Stimulated activated CD4-positive, alpha-beta T cell treated with anti-CD3 and anti-CD28 coated beads, Interleukin-4, amount 100 ng/mL, for 48 hours (primary cell): ENCODE data around the gene FBLN2.

Source experiments
- DNase-seq, 2 donors: peaks; one replicate each; pipeline ENCODE4 v3.0.0-alpha.2; 2020; ENCODE audit warnings: low read depth in 2 of 2

FBLN2 gene

DNA sequence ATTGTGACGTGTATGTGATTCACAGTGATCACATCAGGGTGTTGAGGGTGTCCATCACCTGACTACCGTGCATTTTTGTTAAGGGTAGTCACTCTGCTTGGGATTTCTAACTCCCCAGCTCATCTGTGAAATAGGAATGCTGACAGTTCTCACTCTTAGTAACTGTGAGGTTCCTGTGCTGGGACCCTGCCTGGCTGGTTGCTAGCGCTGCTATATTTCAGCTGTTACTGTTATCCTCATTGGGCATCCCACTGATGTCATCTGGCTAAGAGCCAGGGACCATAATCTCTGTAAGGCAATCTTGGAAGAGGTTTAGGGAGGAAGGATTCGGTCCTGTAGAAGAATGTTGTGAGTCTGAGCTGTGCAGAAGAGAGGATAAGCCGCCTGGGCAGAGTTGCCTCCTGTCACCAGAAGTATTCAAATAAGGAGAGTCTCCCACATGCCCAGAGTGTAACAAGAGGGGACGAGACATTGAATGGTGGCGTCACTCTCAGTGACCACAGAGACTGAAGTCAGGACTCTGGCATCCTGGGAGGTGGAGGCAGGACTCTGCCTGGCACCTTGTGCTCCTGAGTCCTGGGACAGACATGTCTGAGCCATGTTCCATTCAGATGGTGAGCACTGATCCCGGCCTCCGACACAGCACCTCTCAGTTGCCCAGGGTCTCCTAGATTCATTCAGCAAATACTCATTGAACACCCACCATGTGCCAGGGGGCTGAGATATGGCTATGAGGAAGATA, 52.2 kb downstream of the FBLN2 start:
- no peak for DNase-seq

DNA sequence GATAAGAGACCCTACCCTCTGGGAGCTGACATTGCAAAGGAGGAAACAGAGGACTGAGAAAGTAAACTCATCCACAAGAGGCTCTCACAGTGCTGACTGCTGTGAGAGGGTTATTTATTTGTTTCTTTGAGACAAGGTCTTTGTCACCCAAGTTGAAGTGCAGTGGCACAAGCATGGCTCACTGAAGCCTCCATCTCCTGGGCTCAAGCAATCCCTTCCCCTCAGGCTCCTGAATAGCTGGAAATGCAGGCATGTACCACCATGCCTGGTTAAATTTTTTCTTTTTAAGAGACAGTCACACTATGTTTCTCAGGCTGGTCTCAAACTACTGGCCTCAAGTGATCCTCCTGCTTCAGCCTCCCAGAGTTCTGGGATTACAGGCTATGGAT, 52.8 kb downstream of the FBLN2 start:
- no peak for DNase-seq

DNA sequence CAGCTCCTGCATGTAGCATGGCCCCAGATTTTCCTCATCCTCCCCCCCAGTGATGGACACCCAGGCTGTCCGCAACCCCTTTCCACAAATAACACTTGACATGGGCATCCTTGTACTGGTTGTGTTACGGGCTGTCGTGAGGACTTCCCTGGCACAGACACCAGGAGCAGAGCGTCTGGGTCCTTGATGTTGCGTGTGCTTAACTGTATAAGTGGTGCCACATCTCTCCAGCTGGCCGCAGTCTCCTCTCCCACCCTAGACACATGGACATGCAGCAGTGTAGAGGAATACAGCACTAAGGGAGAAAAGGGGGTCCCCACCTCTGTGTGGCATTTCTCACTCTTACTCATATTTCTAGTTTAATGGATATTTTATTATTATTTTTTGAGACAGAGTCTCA, 56.6 kb downstream of the FBLN2 start:
- DNase-seq, result no peak

DNA sequence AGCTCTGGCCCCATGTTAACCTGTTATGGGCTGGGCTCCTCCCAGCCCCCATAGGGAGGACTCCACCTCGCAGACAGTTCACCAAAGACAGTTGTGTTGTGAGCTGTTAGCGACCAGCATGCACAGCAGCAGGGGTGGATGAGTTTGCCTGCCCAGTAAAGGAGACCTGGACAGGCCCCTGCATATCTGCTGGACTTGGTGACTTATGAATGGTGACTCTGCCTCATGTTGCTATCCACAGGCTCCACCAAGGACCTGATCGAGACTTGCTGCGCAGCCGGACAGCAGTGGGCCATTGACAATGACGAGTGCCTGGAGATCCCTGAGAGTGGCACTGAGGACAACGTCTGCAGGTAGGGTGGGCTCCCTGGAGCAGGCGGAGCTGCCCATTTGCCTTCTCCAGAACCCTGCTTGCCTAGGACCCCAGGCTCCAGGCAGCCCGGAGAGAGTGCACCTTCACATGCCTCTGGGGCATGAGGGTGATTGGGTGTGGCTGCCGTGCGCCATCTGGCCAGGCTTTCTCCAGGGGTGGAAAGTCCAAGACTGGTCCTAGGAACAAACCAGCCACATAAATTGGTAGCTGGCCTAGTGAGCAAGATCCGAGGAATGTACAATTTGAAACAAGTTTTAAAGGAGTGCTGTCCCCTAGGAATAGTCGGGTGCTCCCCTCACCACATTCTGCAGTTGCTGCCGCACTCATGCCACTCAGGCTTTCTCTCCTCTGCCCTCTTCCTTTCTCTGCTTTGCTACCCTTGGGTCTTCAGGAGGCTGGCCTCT, 59.1 kb downstream of the FBLN2 start:
- DNase-seq, result no peak

DNA sequence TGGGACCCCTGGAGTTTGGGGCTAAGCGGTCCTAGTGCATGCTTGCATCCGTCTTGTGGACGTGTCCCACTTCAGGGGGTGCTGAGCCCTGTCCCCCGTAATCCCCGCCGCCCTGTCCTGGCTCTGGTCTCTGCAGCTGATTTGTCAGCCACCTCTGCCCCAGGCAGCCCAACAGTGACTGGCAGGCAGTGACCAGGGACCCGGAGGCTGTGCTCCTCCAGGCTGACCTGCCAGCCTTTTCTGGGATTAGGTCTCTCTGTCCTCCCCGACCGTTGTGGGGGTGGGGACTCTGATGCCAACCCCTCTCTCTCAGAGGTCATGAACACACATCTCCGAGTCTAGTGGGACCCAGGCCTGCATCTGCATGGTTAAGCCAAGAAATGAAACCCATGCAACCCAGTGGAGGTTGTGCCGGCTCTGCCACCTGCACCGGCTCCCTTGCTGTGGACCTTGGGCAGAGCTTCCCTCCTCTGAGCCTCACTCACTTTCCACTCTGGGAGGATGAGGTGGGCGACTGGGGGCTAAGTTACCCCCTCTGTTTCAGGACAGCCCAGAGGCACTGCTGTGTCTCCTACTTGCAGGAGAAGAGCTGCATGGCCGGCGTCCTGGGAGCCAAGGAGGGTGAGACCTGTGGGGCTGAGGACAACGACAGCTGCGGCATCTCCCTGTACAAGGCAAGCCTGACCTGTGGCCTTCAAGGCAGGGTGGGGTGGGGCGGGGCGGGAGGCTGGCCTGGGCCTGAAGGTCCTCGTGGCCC, 60.2 kb downstream of the FBLN2 start:
- DNase-seq, result no peak

DNA sequence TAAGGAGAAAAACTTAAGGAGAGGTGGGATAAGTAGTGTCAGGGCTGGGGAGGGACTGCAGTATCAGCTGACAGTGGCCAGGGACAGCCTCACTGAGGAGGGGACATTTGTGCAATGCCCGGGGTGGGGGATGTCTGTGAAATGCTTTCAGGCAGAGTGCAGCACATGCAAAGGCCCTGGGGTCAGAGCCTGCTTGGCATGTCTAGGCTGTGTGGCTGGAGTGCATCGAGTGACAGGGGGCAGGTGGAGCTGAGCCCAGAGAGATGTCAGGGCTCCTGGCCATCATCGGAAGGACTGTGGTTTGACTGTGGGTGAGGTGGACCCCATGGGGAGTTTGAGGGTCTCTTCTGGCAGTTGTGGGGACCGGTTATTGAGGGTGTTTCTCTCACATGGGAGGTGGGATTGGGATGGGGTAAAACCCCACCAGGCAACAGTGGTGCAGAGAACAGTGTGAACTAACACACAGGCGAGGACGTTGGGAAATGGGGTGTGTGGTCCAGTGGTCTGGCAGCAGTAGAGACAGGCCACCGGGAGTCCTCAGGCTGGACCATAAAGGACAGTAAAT, 61.2 kb downstream of the FBLN2 start:
- DNase-seq, result no peak

DNA sequence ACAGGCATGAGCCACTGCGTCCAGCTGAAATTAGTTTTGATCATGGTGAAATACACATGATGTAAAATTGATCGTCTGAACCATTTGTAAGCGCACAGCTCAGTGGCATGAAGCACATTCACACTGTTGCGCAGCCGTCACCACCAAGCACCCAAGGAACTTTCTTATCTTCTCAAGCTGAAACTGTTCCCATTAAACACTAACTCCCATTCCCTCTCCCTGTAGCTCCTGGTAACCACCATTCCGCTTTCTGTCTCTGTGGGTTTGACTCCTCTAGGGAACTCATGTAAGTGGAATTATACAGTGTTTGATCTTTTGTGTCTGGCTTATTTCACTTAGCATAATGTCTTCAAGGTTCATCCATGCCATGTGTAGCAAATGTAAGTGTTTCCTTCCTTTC, 62.3 kb downstream of the FBLN2 start:
- DNase-seq, result no peak

DNA sequence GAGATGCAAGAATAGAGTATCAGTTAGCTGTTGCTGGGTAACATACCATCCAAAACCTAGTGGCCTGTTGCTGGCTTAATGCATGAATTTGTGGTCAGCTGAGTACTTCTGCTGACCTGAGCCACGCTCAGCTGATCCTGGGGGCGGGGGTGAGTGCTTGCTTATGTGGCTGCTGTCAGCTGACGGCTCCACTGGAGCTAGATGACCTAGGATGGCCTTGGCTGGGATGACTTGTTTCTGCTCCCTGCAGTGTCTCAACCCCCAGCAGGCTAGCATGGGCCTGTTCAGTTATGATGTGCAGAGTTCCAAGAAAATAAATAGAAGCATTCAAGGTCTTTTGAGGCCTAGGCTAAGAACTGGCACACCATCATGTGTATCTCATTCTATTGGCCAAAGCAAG, 63.9 kb downstream of the FBLN2 start:
- no peak for DNase-seq

DNA sequence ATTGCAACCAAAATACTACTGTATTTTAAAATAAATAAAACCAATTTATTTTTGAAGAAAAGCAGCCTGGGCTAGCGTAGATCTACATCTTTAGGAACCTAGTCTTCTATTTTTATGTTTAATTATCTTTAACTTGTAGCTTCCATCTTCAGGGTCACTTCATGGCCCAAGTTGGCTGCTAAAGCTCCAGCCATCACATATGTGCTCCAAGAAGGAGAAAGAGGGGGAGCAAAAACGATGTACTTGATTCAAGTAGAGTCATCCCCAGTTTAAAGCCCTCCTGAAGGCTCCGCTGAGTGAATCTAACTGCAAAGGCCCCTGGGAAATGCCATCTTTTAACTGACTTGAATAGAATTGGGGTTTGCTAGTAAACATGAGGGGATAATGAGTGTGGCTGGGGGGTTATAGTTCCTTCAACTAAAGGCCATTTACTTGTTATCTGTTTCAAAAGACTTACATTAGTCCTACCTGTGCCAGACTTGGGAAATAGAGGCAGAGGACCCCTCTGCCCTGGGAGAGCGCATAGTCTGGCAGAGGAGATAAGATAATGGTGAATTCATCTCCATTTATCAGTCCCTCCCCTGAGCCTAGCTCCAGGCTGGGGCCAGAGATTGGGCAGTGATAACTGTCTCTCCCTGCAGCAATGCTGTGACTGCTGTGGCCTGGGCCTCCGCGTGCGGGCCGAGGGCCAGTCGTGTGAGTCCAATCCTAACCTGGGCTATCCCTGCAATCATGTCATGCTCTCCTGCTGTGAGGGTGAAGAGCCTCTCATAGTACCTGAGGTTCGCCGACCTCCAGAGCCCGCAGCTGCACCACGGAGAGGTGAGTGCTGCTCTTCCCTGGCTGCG, 64.6 kb downstream of the FBLN2 start:
- DNase-seq, result no peak

DNA sequence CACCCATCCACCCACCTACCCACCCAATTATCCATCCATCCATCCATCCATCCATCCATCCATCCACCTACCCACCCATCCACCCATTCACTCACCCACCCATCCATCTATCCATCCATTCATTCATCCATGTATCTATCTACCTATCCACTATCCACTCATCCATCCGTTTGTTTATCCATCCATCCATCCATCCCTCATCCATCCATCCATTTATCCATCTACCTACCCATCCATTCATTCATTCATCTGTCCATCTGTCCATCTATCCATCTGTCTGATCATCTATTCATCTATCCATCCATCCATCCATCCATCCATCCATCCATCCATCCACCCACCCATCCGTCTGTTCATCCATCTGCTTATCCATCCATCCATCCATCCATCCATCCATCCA, 65.7 kb downstream of the FBLN2 start:
- no peak for DNase-seq

DNA sequence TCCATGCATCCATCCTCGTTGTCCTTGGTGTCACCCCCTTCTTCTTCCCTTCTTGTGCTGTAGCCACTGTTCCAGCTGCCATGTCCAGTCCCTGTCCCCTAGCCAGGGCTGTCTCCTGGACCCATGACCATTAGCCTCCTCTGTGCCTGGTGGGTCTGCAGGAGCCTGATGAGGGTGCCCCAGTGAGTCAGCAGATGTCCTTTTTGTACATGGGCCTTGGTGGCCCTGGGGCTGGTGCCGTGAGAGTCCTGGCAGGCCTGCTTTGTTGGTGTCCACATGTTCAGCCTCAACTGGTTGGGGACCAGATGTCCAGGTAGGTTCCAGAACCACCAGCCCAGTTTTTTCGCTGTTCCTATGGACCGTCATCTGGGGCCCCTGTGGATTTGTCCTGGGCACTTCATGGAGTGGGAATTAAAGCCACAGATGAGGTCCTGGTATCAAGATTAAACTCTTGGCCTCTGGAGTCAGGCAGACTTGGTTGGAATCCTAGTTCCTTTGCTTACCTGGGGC, 66.1 kb downstream of the FBLN2 start:
- DNase-seq, result no peak

DNA sequence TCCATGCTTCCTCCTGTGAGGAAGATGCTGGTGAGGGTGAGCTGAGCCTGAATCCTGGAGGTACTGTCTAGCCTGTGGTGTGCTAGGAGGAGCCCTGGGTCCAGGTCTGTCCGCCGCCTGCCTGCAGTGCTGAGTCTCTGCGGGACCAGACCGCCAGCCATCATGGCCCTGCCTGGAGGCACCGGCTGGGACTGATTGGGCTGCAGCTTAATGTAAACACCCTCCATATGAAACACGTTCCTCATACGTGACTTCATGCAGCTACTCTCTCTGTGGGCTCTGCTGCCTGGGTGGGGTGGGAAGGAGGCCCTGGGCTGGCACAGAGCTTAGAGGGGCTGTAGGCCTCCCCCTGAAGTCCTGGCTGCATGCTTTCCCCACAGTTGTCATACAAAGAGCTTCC, 67.4 kb downstream of the FBLN2 start:
- DNase-seq, result no peak

DNA sequence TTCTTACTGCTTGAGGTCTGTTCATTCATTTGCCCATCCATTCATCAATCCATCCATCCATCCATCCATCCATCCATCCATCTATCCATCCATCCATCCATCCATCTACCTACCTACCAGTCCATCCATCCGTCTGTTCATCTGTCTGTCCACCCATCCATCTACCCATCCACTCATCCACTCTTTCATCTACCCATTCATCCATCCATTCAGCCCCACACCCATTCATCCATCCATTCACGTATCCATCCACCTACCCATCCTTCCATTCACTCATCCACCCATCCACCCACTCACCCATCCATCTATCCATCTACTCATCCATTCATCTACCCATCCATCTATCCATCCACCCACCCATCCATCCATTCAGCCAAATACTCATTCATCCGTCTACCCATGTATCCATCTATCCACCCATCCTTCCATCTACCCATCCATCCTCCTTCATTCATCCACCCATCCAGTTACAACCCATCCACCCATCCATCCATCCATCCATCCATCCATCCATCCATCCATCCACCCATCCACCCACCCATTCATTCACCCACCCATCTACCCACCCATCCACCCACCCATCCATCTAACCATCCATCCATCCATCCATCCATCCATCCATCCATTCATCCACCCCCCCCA, 68.3 kb downstream of the FBLN2 start:
- DNase-seq, result no peak

DNA sequence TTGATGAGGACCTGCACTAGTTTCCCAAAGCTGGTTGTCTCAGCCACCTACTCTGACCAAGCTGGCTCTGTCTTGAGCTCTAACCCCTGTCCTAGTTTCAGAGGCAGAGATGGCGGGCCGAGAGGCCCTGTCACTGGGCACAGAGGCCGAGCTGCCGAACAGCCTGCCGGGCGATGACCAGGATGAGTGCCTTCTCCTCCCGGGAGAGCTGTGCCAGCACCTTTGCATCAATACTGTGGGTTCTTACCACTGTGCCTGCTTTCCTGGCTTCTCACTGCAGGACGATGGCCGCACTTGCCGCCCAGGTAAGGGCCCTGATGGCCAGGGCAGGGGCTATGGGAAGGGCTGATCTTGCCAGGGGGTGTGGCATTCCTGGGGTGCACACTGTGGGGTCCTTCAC, 69.1 kb downstream of the FBLN2 start:
- DNase-seq, result no peak

DNA sequence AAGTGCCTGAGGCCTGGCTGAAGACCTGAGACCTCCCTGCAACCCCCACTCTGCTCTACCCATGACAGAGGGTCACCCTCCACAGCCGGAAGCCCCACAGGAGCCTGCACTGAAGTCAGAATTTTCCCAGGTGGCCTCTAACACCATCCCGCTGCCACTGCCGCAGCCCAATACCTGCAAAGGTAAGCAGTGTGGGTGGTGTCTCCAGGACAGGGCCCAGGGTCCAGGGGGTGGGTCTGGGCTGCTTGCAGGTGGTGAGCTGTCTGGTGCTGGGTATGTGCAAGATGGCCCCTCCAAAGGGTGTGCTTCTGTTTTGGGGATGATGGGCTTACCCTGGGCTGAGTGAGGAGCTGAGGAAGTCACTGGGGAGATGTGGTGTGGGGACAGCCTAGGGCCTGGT, 69.9 kb downstream of the FBLN2 start:
- no peak for DNase-seq

DNA sequence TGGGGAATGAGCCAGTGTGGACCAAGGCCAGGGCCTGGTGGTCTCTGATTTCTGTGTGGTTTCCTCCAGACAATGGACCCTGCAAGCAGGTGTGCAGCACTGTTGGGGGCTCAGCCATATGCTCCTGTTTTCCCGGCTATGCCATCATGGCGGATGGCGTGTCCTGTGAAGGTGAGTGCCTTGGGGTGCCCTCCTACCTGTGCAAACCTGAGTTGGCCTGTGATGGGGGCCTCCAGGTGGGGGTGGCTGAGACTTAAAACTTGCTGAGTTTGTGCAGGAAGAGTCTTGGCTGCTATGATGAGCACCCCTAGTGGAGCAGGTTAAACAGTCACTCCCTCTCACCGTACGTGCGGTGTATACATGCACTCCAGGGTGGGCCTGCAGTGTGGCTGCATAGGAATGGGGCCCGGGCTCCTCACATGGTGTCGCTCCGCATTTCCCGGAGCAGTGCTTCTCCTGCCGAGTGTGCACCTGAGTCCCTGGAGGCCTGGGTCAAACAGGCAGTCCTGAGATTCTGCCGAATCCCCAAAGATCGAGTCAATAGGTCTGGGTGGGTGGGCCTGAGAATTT, 70.8 kb downstream of the FBLN2 start:
- DNase-seq, result no peak

DNA sequence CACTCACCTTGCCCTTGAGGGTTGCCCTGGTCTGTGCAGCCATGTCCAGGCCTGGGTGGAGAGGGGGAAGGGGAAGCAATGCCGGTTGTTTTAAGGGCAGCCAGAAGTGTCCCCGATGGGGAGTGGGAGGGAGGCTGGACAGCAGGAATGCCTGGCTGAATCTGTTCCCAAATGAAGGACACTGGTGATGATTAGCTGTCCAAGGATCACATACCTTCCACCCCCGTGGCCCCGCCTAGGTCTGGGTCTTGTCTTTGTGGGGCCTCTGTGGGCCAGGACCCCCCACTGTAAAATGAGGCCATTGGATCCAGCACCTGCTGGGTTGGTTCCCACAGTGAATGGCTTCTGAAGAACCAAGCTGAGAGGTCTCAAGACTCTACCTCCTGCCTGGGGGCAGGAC, 71.4 kb downstream of the FBLN2 start:
- DNase-seq, result no peak

DNA sequence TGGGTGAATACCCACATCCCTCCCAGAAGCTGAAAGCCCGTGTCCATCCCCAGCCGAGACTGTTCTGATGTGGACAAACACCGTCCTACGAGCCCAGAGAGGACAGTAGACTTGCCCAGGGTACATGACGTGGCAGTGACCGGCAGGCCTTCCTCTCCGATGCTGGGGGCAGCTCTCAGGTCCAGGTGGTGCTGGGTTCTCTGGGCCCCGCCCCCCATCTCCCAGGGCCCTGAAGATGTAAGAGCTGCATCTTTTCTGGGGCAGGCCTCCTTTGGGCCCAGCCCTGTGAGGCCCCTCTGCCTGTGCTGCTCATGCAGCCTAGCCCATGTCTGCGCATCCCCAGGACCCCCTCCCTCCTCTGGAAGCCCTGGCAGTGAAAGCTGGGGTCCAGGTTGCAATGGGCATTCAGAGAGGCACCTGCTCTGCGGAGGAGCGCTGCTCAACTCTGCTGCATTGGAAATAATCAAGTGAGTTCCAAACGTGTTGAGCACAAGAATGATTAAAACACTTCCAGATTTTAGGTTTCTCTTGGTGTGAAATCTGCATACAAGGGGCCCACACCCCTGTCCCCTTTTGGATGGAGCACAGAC, 71.9 kb downstream of the FBLN2 start:
- no peak for DNase-seq

DNA sequence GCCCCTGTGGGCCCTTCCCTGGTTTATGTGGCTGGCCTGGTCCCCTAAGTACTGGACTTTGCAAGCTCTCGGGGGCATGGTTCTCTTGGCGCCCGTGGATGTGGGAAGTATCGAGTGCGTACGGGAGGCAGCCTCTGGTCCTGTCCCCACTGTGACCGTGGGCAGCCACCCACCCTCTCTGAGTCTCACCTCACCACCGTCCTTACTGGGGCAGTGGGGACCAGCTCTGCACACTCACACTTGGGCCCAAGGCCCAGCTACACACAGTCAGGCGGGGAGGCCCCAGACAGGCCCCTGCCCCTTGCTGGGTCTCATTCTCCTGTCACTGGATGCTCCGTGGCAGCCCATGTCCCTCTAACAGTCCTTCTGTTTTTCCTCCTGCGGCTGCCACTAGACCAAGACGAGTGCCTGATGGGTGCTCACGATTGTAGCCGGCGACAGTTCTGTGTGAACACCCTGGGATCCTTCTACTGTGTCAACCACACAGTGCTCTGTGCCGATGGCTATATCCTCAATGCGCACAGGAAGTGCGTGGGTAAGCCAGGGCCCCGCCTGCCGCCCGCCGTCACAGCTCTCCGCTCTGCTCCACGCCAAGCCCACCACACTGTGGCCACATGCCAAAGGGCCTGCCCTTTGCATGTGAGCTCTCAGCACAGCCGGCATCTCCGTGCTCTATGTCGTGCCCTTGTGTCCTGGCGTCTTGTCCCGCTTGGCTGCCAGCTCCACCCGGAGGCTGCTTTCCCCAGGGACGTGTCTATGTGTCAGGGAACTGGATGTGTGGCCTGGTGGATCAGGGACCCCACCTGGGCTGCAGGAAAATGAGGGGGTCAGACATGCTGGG, 72.7 kb downstream of the FBLN2 start:
- DNase-seq, result peak in 1 of 2 donors; percentile 6
